Cardiac muscle cell (in vitro differentiated cells and primary cell): Measurements from ENCODE around the gene APBA2. TPM values are rescaled to one million over a fixed set of nuclear protein-coding genes. Genes with fewer than 3 reads are reported as not detected.

Experiments used
- DNase-seq, 2 donors: peaks; one replicate each; pipeline versions ENCODE4 v3.0.0 to v3.0.0-alpha.2; 2010 to 2017; ENCODE audit warnings: low read depth in 1 of 2, low spot score in 1 of 2
- H3K27ac ChIP-seq: fragments of 200-600 bp; sonication (generic); 2 replicates; pipeline ENCODE4 v1.5.1; 2016
- H3K27me3 ChIP-seq: fragments of 200-600 bp; sonication (generic); 2 replicates; pipeline ENCODE4 v1.6.0; 2016; ENCODE audit warnings: control low read depth
- H3K36me3 ChIP-seq: fragments of 200-600 bp; sonication (generic); 2 replicates; pipeline ENCODE4 v1.5.1; 2016; ENCODE audit warnings: control low read depth
- H3K4me1 ChIP-seq: fragments of 200-600 bp; sonication (generic); 2 replicates; pipeline ENCODE4 v1.8.1; 2017; ENCODE audit warnings: low read depth, mild to moderate bottlenecking, mixed run types
- H3K4me3 ChIP-seq: fragments of 200-600 bp; sonication (generic); 2 replicates; pipeline ENCODE4 v1.5.1; 2016; ENCODE audit warnings: mild to moderate bottlenecking
- H3K9me3 ChIP-seq: fragments of 200-600 bp; sonication (generic); 2 replicates; pipeline ENCODE4 v1.5.1; 2017; ENCODE audit warnings: low read depth, mild to moderate bottlenecking, control low read depth
- CTCF ChIP-seq: IDR thresholded peaks from 2 replicates; pipeline ENCODE4 v1.5.1; 2012; ENCODE audit warnings: low read depth, mild to moderate bottlenecking, low read length
- polyA plus RNA-seq: library from polyadenylated mRNA; unstranded; fragments of >200 nt; fragmentation: Nextera tagmentation; extraction: Ambion mirVana; gene quantifications from 2 replicates; pipeline ENCODE4 v1.2.1, GENCODE V29; 2016
- total RNA-seq: library from RNA; depleted of rRNA; stranded (reverse); fragments of >200 nt; gene quantifications from 2 replicates; pipeline ENCODE4 v1.2.3, GENCODE V29; 2016

APBA2 gene
- total and polyA plus RNA-seq, 2 experiments from 2014 or later: 20.5 to 33.2 TPM

- Histone ChIP-seq H3K27ac (no peak overlapping the region), H3K4me1 (no peaks in the 10 kb centered on the region), H3K9me3 (no peaks in the 10 kb centered on the region), H3K4me3 (no peak overlapping the region), H3K36me3 (no peaks in the 10 kb centered on the region), H3K27me3 (no peaks in the 10 kb centered on the region)
- TF ChIP-seq CTCF: no peak
- DNase-seq: no peak
Measured at GRCh38 chr15:28943611-28944230, 57.9 kb downstream of the APBA2 start.

GRCh38 chr15:28944286-28944685 is 58.5 kb downstream of the APBA2 start:
- no peaks in the 10 kb centered on the region for H3K4me1 ChIP-seq
- H3K36me3 ChIP-seq: no peaks in the 10 kb centered on the region
- no peak overlapping the region for H3K4me3 ChIP-seq
- DNase-seq: no peak
- TF ChIP-seq CTCF: no peak
- no peaks in the 10 kb centered on the region for H3K27me3 ChIP-seq
- no peaks in the 10 kb centered on the region for H3K9me3 ChIP-seq
- no peak overlapping the region for H3K27ac ChIP-seq

GRCh38 chr15:28944696-28945300 is 59.0 kb downstream of the APBA2 start:
- Histone ChIP-seq H3K27ac (no peak overlapping the region), H3K4me1 (no peaks in the 10 kb centered on the region), H3K36me3 (no peaks in the 10 kb centered on the region), H3K4me3 (no peak overlapping the region), H3K9me3 (no peaks in the 10 kb centered on the region), H3K27me3 (no peaks in the 10 kb centered on the region)
- no peak for TF ChIP-seq CTCF
- no peak for DNase-seq

DNA sequence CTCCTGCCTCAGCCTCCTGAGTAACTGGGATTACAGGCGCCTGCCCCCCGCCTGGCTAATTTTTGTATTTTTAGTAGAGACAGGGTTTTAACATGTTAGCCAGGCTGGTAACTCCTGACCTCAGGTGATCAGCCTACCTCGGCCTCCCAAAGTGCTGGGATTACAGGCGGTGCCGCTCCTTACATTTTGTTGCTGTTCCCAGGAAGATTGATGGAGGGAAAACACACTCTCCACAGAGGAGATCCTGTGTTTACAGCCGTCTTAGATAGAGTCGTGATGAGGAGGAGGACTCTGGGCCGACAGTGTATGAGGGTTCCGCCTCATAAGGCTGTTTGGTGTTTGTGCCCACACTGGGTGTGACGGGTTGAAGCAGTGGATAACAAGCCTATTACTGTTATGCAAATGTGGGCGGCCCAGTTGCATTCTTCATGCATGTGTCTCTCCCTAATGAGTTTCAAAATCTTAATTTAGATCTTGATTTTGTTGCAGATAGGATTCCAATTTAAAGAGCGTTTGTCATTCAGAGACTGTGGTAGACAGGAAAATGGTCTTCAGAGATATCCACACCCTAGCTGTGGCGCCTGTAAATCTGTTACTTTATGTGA is 60.0 kb downstream of the APBA2 start:
- DNase-seq: no peak
- Histone ChIP-seq H3K27me3 (no peaks in the 10 kb centered on the region), H3K4me3 (no peak overlapping the region), H3K36me3 (no peaks in the 10 kb centered on the region), H3K27ac (no peak overlapping the region), H3K4me1 (no peaks in the 10 kb centered on the region), H3K9me3 (no peaks in the 10 kb centered on the region)
- no peak for TF ChIP-seq CTCF

GRCh38 chr15:28946803-28947202 is 61.0 kb downstream of the APBA2 start:
- H3K36me3 ChIP-seq: no peaks in the 10 kb centered on the region
- no peak overlapping the region for H3K4me3 ChIP-seq
- H3K4me1 ChIP-seq: no peaks in the 10 kb centered on the region
- TF ChIP-seq CTCF: no peak
- DNase-seq: no peak
- H3K27ac ChIP-seq: no peak overlapping the region
- H3K9me3 ChIP-seq: no peaks in the 10 kb centered on the region
- H3K27me3 ChIP-seq: no peaks in the 10 kb centered on the region
